Calu3 (cell line): Measurements from ENCODE around the gene WDFY4. TPM values are rescaled to one million over a fixed set of nuclear protein-coding genes. Genes with fewer than 3 reads are reported as not detected.

Experiments used
- BruUV-seq: library from RNA; stranded (reverse); fragments of 400-500 nt; replicated peaks from 2 replicates; lab custom pipeline; 2021; lab: Mats Ljungman, UMichigan
- CTCF ChIA-PET: fragments of 300-600 bp; sonication (Branson Sonifier 250); formaldehyde crosslinking; loops from one replicate; lab custom pipeline; 2022; ENCODE audit warnings: antibody characterized with exemption; lab: Charles Lee
- DNase-seq: peaks from one replicate; pipeline ENCODE4 v3.0.0; 2022
- H3K27ac Mint-ChIP-seq: one replicate; pipeline ENCODE4 v1.8.0; 2022; ENCODE audit warnings: mixed read lengths; ENCODE audit not compliant: unreplicated experiment
- H3K27me3 Mint-ChIP-seq: one replicate; pipeline ENCODE4 v1.8.0; 2022; ENCODE audit warnings: mixed read lengths; ENCODE audit not compliant: unreplicated experiment
- H3K36me3 Mint-ChIP-seq: one replicate; pipeline ENCODE4 v1.8.0; 2022; ENCODE audit warnings: mild to moderate bottlenecking, moderate library complexity, mixed read lengths; ENCODE audit not compliant: insufficient read depth, unreplicated experiment
- H3K4me1 Mint-ChIP-seq: one replicate; pipeline ENCODE4 v1.8.0; 2022; ENCODE audit warnings: mild to moderate bottlenecking, low read depth, mixed read lengths; ENCODE audit not compliant: unreplicated experiment
- H3K4me3 Mint-ChIP-seq: one replicate; pipeline ENCODE4 v1.8.0; 2022; ENCODE audit warnings: mild to moderate bottlenecking, low read depth, moderate library complexity, mixed read lengths; ENCODE audit not compliant: unreplicated experiment
- H3K9me3 Mint-ChIP-seq: one replicate; pipeline ENCODE4 v1.8.0; 2022; ENCODE audit warnings: low read depth, mixed read lengths; ENCODE audit not compliant: unreplicated experiment
- intact Hi-C: fragments of 100-400 bp; cut with micrococcal nuclease; formaldehyde crosslinking; loops from one replicate; pipeline ENCODE4 v1.10.0; 2022; ENCODE audit not compliant: unreplicated experiment
- total RNA-seq: library from RNA; stranded (reverse); gene quantifications from 2 replicates; pipeline ENCODE4 v1.2.3, GENCODE V29; 2022
- TF ChIP-seq, protein P1 (sequence below): fragments of 200-600 bp; IDR thresholded peaks from one replicate; pipeline ENCODE4 v1.8.0; 2022; ENCODE audit warnings: antibody characterized with exemption; ENCODE audit not compliant: unreplicated experiment

The WDFY4 gene
- total RNA-seq, 1 experiment from 2014 or later: not detected

DNA sequence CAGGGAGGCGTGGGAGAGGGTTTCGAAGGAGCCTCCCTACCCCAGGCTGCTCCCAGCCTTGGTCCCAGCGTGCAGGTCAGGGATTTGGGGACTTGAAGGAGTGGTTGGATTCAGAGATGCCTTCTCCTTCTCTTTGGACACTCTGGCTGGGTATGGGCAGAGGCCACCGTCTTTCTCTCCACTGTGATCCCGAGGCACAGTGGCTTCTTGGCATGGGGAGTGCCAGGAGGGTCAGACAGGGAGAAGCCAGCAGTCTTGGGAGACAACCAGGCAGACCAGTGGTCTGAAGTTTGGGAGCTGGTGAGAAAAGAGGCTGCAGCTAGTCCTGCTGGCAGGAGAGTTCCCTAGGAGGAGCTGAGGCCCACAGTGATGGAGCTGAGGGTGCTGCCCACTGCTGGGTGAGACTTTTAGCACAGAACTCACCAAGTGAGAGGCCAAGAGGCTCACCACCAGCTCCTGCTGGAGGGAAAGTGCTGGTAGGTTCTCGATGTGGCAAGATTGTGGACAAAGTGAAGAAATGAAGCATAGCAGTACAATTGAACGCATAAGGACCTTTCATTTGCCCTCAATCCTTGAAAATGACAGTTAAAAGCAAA is 35.2 kb upstream of the WDFY4 start:
- CTCF ChIA-PET: interaction anchor here (0.7 kb wide), 1 partner anchor 583 kb away, joined by 4 read pairs; no protein-coding TSS in a partner anchor
- intact Hi-C loops: no loop called here
- peaks cover 59% of the 10 kb centered on the region for H3K27me3 Mint-ChIP-seq
- no TSS peak for BruUV-seq
- H3K27ac Mint-ChIP-seq: no peak overlapping the region
- no peak for DNase-seq
- H3K9me3 Mint-ChIP-seq: no peaks in the 10 kb centered on the region
- H3K4me1 Mint-ChIP-seq: no peaks in the 10 kb centered on the region
- no peak overlapping the region for H3K4me3 Mint-ChIP-seq
- H3K36me3 Mint-ChIP-seq: no peaks in the 10 kb centered on the region
- TF ChIP-seq, protein P1, sequence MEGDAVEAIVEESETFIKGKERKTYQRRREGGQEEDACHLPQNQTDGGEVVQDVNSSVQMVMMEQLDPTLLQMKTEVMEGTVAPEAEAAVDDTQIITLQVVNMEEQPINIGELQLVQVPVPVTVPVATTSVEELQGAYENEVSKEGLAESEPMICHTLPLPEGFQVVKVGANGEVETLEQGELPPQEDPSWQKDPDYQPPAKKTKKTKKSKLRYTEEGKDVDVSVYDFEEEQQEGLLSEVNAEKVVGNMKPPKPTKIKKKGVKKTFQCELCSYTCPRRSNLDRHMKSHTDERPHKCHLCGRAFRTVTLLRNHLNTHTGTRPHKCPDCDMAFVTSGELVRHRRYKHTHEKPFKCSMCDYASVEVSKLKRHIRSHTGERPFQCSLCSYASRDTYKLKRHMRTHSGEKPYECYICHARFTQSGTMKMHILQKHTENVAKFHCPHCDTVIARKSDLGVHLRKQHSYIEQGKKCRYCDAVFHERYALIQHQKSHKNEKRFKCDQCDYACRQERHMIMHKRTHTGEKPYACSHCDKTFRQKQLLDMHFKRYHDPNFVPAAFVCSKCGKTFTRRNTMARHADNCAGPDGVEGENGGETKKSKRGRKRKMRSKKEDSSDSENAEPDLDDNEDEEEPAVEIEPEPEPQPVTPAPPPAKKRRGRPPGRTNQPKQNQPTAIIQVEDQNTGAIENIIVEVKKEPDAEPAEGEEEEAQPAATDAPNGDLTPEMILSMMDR: no peak

DNA sequence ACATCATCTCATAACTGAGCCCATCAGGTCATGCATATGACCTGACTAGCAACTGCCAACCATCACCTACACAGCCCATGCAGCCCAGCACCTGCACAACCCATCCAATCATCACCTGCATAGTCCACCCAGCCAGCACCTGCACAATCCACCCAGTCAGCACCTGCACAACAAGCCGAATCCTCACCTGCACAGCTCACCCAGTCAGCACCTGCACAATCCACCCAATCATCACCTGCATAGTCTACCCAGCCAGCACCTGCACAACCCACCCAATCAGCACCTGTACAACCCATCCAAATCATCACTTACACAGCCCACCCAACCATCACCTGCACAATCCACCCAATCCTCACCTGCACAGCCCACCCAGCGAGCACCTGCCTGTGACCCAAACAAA is 33.4 kb upstream of the WDFY4 start:
- Mint-ChIP-seq H3K4me1 (peaks cover 7% of the 10 kb centered on the region), H3K4me3 (no peak overlapping the region), H3K36me3 (peaks cover 11% of the 10 kb centered on the region), H3K27me3 (peaks cover 71% of the 10 kb centered on the region), H3K9me3 (no peaks in the 10 kb centered on the region), H3K27ac (no peak overlapping the region)
- no peak for DNase-seq
- TF ChIP-seq, protein P1: no peak
- CTCF ChIA-PET: no interaction called here
- no TSS peak for BruUV-seq
- intact Hi-C loops: no loop called here

DNA sequence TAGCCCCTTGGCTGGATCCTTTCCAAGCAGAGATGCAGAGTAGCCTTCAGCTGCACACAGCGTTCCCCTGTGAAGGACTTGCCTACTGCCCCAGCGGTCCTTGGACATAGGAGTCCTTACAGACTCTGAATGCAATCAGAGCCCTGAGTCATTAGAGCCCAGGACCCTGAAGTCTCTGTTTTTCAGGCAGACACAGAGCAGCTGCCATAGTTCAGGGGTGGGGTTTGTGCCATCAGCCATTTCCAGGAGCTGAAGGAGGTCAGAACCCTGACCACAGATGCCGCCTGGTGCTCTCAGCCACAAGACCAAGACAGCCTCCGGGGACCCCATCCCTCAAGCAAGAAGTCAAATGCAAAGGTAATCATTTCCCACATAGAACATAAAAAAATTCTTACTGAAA is 32.8 kb upstream of the WDFY4 start:
- H3K36me3 Mint-ChIP-seq: peaks cover 14% of the 10 kb centered on the region
- TF ChIP-seq, protein P1: no peak
- no TSS peak for BruUV-seq
- CTCF ChIA-PET: no interaction called here
- intact Hi-C loops: no loop called here
- H3K27ac Mint-ChIP-seq: no peak overlapping the region
- peaks cover 7% of the 10 kb centered on the region for H3K4me1 Mint-ChIP-seq
- DNase-seq: no peak
- H3K9me3 Mint-ChIP-seq: no peaks in the 10 kb centered on the region
- H3K4me3 Mint-ChIP-seq: no peak overlapping the region
- peaks cover 71% of the 10 kb centered on the region for H3K27me3 Mint-ChIP-seq

DNA sequence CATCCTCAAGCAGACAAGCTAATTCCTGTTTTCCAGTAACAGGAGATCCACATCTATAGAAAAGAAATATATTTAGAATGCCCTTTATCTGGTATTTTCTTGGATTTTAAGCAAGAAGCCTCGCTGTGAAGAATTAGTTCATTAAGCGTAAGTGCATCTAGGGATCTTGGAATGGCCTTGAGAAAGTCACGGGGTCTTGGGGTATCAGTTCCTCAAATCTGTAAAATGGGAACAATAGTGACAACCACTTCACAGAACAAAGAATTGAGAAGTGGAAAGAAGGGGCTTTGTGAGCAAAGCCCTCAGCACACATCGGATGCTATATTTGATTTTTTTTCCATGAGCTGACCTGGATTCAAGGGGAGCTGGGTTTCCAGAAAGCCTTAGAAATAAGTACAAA is 32.3 kb upstream of the WDFY4 start:
- peaks cover 14% of the 10 kb centered on the region for H3K36me3 Mint-ChIP-seq
- peaks cover 7% of the 10 kb centered on the region for H3K4me1 Mint-ChIP-seq
- TF ChIP-seq, protein P1: no peak
- no peak overlapping the region for H3K4me3 Mint-ChIP-seq
- no peak overlapping the region for H3K27ac Mint-ChIP-seq
- intact Hi-C loops: no loop called here
- no TSS peak for BruUV-seq
- CTCF ChIA-PET: no interaction called here
- no peak for DNase-seq
- H3K9me3 Mint-ChIP-seq: no peaks in the 10 kb centered on the region
- peaks cover 71% of the 10 kb centered on the region for H3K27me3 Mint-ChIP-seq
